Measurements from ENCODE around the gene IREB2. TPM values are rescaled to one million over a fixed set of nuclear protein-coding genes. Genes with fewer than 3 reads are reported as not detected.
"Not testable (repeated sequence)": the region's sequence is repeated elsewhere in the genome, so short reads cannot be mapped to it uniquely, and the experiment has no call there.

IREB2 gene
- total RNA-seq, 2 donors from 2014 or later = 16.5 to 35.6 TPM

DNA sequence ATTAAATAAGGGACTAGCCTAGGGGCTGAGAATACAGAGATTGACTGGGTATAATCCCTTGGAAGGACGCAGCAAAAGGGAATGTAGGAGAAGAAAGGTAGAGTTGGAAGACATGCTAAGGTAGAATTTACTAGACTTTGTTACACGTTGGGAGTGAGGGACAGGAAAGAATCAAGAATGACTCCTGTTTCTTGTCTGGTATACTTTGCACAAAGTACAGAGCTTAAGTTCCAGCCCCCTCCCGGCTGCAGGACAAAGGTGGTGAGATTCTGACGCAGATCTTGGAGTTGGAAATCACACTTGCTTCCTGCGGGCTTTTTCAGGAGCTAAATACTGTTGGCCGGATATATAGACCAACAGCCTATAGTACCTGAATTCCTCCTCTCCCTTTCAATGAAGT is 70.3 kb downstream of the IREB2 start:
- H3K36me3 ChIP-seq = no peaks in the 10 kb centered on the region
- H3K9me3 ChIP-seq = no peaks in the 10 kb centered on the region
- no peak for ATAC-seq (ENCODE audit: insufficient number of reproducible peaks, low FRiP score, low read depth)
- DNase-seq (ENCODE audit: low spot score) = no peak
- H3K4me1 ChIP-seq (ENCODE audit: control insufficient read depth in 1 of 2, low read depth in 2 of 2) = peaks cover 4 to 15% of the 10 kb centered on the region in 2 donors
- no peaks in the 10 kb centered on the region for H3K27me3 ChIP-seq (replicated peaks; ENCODE audit: insufficient read depth)
- TF ChIP-seq, protein P1, sequence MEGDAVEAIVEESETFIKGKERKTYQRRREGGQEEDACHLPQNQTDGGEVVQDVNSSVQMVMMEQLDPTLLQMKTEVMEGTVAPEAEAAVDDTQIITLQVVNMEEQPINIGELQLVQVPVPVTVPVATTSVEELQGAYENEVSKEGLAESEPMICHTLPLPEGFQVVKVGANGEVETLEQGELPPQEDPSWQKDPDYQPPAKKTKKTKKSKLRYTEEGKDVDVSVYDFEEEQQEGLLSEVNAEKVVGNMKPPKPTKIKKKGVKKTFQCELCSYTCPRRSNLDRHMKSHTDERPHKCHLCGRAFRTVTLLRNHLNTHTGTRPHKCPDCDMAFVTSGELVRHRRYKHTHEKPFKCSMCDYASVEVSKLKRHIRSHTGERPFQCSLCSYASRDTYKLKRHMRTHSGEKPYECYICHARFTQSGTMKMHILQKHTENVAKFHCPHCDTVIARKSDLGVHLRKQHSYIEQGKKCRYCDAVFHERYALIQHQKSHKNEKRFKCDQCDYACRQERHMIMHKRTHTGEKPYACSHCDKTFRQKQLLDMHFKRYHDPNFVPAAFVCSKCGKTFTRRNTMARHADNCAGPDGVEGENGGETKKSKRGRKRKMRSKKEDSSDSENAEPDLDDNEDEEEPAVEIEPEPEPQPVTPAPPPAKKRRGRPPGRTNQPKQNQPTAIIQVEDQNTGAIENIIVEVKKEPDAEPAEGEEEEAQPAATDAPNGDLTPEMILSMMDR (IDR thresholded peaks at IDR 0.05) = no peak
- no peak overlapping the region for H3K27ac ChIP-seq
- peak overlapping the region; percentile 99 for H3K4me3 ChIP-seq

DNA sequence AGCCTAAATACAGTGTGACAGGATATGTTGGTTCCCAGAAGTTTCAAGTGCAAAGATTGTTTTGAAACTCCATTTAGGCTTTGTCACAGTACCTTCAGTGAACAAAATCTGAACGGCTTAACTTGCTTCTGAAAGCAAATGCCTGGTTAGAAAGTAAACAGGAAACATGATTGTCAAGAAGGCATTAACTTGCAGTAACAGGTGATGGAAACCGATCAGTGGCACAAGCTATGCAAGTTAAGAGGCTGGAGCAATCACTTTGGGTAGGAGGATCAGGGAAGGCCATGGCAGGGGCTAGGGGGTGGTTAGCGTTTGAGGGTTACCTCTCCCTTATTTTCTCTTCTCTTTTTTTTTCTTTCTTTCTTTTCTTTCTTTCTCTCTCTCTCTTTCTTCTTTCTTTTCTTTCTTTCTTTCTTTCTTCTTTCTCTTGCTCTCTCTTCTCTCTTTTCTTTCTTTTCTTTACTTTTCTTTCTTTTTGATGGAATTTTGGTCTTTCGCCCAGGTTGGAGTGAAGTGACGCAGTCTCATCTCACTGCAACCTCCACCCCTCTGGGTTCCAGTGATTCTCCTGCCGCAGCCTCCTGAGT is 71.8 kb downstream of the IREB2 start:
- Histone ChIP-seq H3K9me3 (no peaks in the 10 kb centered on the region), H3K27ac (no peak overlapping the region), H3K36me3 (no peaks in the 10 kb centered on the region), H3K4me3 (no peak overlapping the region), H3K4me1 (ENCODE audit: control insufficient read depth in 1 of 2, low read depth in 2 of 2) (peaks cover 4 to 15% of the 10 kb centered on the region in 2 donors), H3K27me3 (replicated peaks; ENCODE audit: insufficient read depth) (no peaks in the 10 kb centered on the region)
- ATAC-seq (ENCODE audit: insufficient number of reproducible peaks, low FRiP score, low read depth) (no peak), DNase-seq (ENCODE audit: low spot score) (no peak)
- TF ChIP-seq, protein P1 (IDR thresholded peaks at IDR 0.05) = no peak

DNA sequence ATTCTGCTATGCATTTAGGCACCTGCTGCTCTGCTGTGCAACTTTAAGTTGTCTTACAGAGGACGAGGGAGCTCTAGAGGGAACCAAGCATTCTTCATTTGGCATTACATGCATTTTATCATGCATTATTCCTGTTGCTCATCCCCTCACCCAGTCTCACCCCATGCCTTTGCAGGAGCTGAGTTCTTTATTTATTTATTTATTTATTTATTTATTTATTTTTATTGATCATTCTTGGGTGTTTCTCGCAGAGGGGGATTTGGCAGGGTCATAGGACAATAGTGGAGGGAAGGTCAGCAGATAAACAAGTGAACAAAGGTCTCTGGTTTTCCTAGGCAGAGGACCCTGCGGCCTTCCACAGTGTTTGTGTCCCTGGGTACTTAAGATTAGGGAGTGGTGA is 82.0 kb downstream of the IREB2 start:
- H3K27ac ChIP-seq; H3K36me3 ChIP-seq; H3K27me3 ChIP-seq (replicated peaks; ENCODE audit: insufficient read depth); H3K4me1 ChIP-seq (ENCODE audit: control insufficient read depth in 1 of 2, low read depth in 2 of 2); H3K4me3 ChIP-seq; ATAC-seq (ENCODE audit: insufficient number of reproducible peaks, low FRiP score, low read depth); DNase-seq (ENCODE audit: low spot score); H3K9me3 ChIP-seq: not testable (repeated sequence)

DNA sequence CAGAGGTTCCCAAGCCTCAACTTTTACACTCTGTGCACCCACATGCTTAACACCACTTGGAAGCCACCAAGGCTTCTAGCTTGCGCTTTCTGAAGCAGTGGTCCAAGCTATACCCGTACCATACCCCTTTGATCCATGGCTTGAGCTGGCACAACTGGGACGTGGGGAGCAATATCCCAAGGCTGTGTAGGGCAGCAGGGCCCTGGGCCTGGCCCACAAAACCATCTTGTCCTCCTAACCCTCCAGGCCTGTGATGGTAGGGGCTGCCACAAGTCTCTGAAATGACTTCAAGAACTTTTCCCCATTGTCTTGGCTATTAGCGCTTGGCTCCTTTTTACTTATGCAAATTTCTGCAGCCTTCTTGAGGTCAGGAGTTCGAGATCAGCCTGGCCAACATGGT is 86.2 kb downstream of the IREB2 start:
- Histone ChIP-seq H3K27ac (no peak overlapping the region), H3K9me3 (no peaks in the 10 kb centered on the region), H3K36me3 (no peaks in the 10 kb centered on the region), H3K4me3 (no peak overlapping the region), H3K27me3 (replicated peaks; ENCODE audit: insufficient read depth) (no peaks in the 10 kb centered on the region), H3K4me1 (ENCODE audit: control insufficient read depth in 1 of 2, low read depth in 2 of 2) (no peaks in the 10 kb centered on the region)
- TF ChIP-seq, protein P1 (IDR thresholded peaks at IDR 0.05) = no peak
- ATAC-seq (ENCODE audit: insufficient number of reproducible peaks, low FRiP score, low read depth) = no peak
- no peak for DNase-seq (ENCODE audit: low spot score)

DNA sequence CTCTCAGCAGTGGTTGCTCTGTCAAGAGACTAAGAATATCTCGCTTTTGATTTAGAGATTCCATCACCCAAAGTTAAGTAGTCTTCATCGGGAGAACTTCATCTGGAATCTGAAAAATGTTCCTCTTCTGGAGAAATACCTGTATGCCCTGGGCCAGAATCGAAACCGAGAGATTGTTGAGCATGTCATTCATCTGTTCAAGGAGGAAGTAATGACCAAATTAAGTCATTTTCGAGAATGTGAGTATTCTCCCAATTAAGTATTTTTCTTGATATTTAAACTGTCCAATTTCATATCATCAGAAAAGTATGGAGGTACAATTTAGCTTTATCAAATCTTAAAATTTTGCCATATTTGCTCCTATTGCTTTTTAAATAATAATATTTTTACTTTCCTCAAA is 89.3 kb downstream of the IREB2 start:
- Histone ChIP-seq H3K27me3 (replicated peaks; ENCODE audit: insufficient read depth) (no peaks in the 10 kb centered on the region), H3K27ac (no peak overlapping the region), H3K4me3 (no peak overlapping the region), H3K9me3 (no peaks in the 10 kb centered on the region), H3K4me1 (ENCODE audit: control insufficient read depth in 1 of 2, low read depth in 2 of 2) (no peaks in the 10 kb centered on the region), H3K36me3 (no peaks in the 10 kb centered on the region)
- TF ChIP-seq, protein P1 (IDR thresholded peaks at IDR 0.05) = no peak
- no peak for ATAC-seq (ENCODE audit: insufficient number of reproducible peaks, low FRiP score, low read depth)
- no peak for DNase-seq (ENCODE audit: low spot score)

DNA sequence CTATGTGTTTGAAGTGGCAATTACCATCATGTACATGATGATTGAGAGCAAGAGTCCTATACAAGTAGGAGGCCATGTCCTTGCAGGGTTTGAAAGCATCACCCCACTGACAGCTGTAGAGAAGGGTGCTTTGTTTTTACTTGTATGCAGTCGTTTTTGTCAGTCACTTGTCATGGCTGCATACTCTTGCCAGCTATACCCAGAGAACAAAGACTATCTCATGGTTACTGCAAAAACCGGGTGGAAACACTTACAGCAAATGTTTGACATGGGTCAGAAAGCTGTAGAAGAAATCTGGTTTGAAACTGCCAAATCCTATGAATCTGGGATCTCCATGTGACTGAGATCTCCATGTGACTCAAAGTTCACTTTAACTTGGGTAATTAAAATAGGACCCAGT is 95.3 kb downstream of the IREB2 start:
- no peaks in the 10 kb centered on the region for H3K36me3 ChIP-seq
- TF ChIP-seq, protein P1 (IDR thresholded peaks at IDR 0.05) = no peak
- H3K27me3 ChIP-seq (replicated peaks; ENCODE audit: insufficient read depth) = no peaks in the 10 kb centered on the region
- H3K4me3 ChIP-seq = no peak overlapping the region
- DNase-seq (ENCODE audit: low spot score) = no peak
- H3K27ac ChIP-seq = no peak overlapping the region
- no peaks in the 10 kb centered on the region for H3K9me3 ChIP-seq
- ATAC-seq (ENCODE audit: insufficient number of reproducible peaks, low FRiP score, low read depth) = no peak
- H3K4me1 ChIP-seq (ENCODE audit: control insufficient read depth in 1 of 2, low read depth in 2 of 2) = no peaks in the 10 kb centered on the region

All from thoracic aorta (tissue), 2 donors.